ENCODE results near the gene RPRD1B. TPM values are rescaled to one million over a fixed set of nuclear protein-coding genes. Genes with fewer than 3 reads are reported as not detected.
A peak's percentile ranks its signal among the peaks of the same experiment; 100 is the strongest.

RPRD1B gene
- total and polyA plus RNA-seq, 2 experiments from 2014 or later: 16.5 to 28.0 TPM

GRCh38 chr20:38044685-38045084, 11.1 kb downstream of the RPRD1B start:
- no peaks in the 10 kb centered on the region for H3K9me3 ChIP-seq (ENCODE audit: low read depth)
- H2AFZ ChIP-seq: no peak overlapping the region
- no peaks in the 10 kb centered on the region for H3K27me3 ChIP-seq
- no peaks in the 10 kb centered on the region for H3K9me2 ChIP-seq (replicated peaks; ENCODE audit: insufficient read depth)
- DNase-seq (ENCODE audit: low spot score): no peak
- H4K20me1 ChIP-seq (ENCODE audit: insufficient read depth, poor library complexity, severe bottlenecking): peaks cover 7% of the 10 kb centered on the region
- no peaks in the 10 kb centered on the region for H3K4me1 ChIP-seq (ENCODE audit: insufficient read depth)
- 88% methylated on average over 3 of the region's 3 CpGs for WGBS (ENCODE audit: low lambda C conversion rate, missing lambda C conversion rate)
- no peak overlapping the region for H3K27ac ChIP-seq
- TF ChIP-seq EZH2 (IDR thresholded peaks at IDR 0.05; ENCODE audit: borderline replicate concordance) (no peak), EZH2phosphoT487 (IDR thresholded peaks at IDR 0.05; ENCODE audit: low read depth, severe bottlenecking, unreplicated experiment) (no peak), CTCF (IDR thresholded peaks at IDR 0.05; ENCODE audit: poor library complexity) (no peak)
- peaks cover 93% of the 10 kb centered on the region for H3K79me2 ChIP-seq
- no peak overlapping the region for H3K4me2 ChIP-seq
- no peak overlapping the region for H3K4me3 ChIP-seq
- H3K36me3 ChIP-seq (replicated peaks; ENCODE audit: insufficient read depth, low read depth): no peaks in the 10 kb centered on the region

- Histone ChIP-seq H3K27ac (no peak overlapping the region), H3K79me2 (peaks cover 93% of the 10 kb centered on the region), H2AFZ (no peak overlapping the region), H3K27me3 (no peaks in the 10 kb centered on the region), H3K9me3 (ENCODE audit: low read depth) (no peaks in the 10 kb centered on the region), H3K4me3 (no peak overlapping the region), H4K20me1 (ENCODE audit: insufficient read depth, poor library complexity, severe bottlenecking) (peaks cover 18% of the 10 kb centered on the region), H3K36me3 (replicated peaks; ENCODE audit: insufficient read depth, low read depth) (no peaks in the 10 kb centered on the region), H3K9me2 (replicated peaks; ENCODE audit: insufficient read depth) (no peaks in the 10 kb centered on the region), H3K4me1 (ENCODE audit: insufficient read depth) (no peaks in the 10 kb centered on the region), H3K4me2 (no peak overlapping the region)
- WGBS (ENCODE audit: low lambda C conversion rate, missing lambda C conversion rate): 80% methylated on average over 4 of the region's 4 CpGs
- no peak for DNase-seq (ENCODE audit: low spot score)
- TF ChIP-seq CTCF (IDR thresholded peaks at IDR 0.05; ENCODE audit: poor library complexity) (no peak), EZH2 (IDR thresholded peaks at IDR 0.05; ENCODE audit: borderline replicate concordance) (no peak), EZH2phosphoT487 (IDR thresholded peaks at IDR 0.05; ENCODE audit: low read depth, severe bottlenecking, unreplicated experiment) (no peak)
Measured at GRCh38 chr20:38046572-38046971, 13.0 kb downstream of the RPRD1B start.

- TF ChIP-seq EZH2phosphoT487 (IDR thresholded peaks at IDR 0.05; ENCODE audit: low read depth, severe bottlenecking, unreplicated experiment) (no peak), EZH2 (IDR thresholded peaks at IDR 0.05; ENCODE audit: borderline replicate concordance) (no peak), CTCF (IDR thresholded peaks at IDR 0.05; ENCODE audit: poor library complexity) (no peak)
- Histone ChIP-seq H3K4me3 (no peak overlapping the region), H3K9me3 (ENCODE audit: low read depth) (no peaks in the 10 kb centered on the region), H3K36me3 (replicated peaks; ENCODE audit: insufficient read depth, low read depth) (no peaks in the 10 kb centered on the region), H3K4me2 (no peak overlapping the region), H3K4me1 (ENCODE audit: insufficient read depth) (no peaks in the 10 kb centered on the region), H3K27ac (peak overlapping the region; percentile 22), H3K9me2 (replicated peaks; ENCODE audit: insufficient read depth) (no peaks in the 10 kb centered on the region), H4K20me1 (ENCODE audit: insufficient read depth, poor library complexity, severe bottlenecking) (peaks cover 27% of the 10 kb centered on the region), H3K79me2 (peaks cover 93% of the 10 kb centered on the region), H2AFZ (no peak overlapping the region), H3K27me3 (no peaks in the 10 kb centered on the region)
- DNase-seq (ENCODE audit: low spot score): no peak
- 61% methylated on average over 3 of the region's 3 CpGs for WGBS (ENCODE audit: low lambda C conversion rate, missing lambda C conversion rate)
Measured at GRCh38 chr20:38049800-38050199, 16.3 kb downstream of the RPRD1B start.

- TF ChIP-seq CTCF (IDR thresholded peaks at IDR 0.05; ENCODE audit: poor library complexity) (no peak), EZH2phosphoT487 (IDR thresholded peaks at IDR 0.05; ENCODE audit: low read depth, severe bottlenecking, unreplicated experiment) (no peak), EZH2 (IDR thresholded peaks at IDR 0.05; ENCODE audit: borderline replicate concordance) (no peak)
- H3K27ac ChIP-seq: peak overlapping the region; percentile 17
- no peak for DNase-seq (ENCODE audit: low spot score)
- no peak overlapping the region for H3K4me2 ChIP-seq
- H4K20me1 ChIP-seq (ENCODE audit: insufficient read depth, poor library complexity, severe bottlenecking): peaks cover 29% of the 10 kb centered on the region
- no peak overlapping the region for H2AFZ ChIP-seq
- H3K4me1 ChIP-seq (ENCODE audit: insufficient read depth): no peaks in the 10 kb centered on the region
- H3K36me3 ChIP-seq (replicated peaks; ENCODE audit: insufficient read depth, low read depth): no peaks in the 10 kb centered on the region
- H3K4me3 ChIP-seq: no peak overlapping the region
- no peaks in the 10 kb centered on the region for H3K27me3 ChIP-seq
- peaks cover 93% of the 10 kb centered on the region for H3K79me2 ChIP-seq
- no peaks in the 10 kb centered on the region for H3K9me2 ChIP-seq (replicated peaks; ENCODE audit: insufficient read depth)
- H3K9me3 ChIP-seq (ENCODE audit: low read depth): no peaks in the 10 kb centered on the region
- WGBS (ENCODE audit: low lambda C conversion rate, missing lambda C conversion rate): 89% methylated on average over 1 of the region's 1 CpG
Measured at GRCh38 chr20:38050686-38051085, 17.1 kb downstream of the RPRD1B start.
